ENCODE data around the gene WIZ.
A peak's percentile ranks its signal among the peaks of the same experiment; 100 is the strongest.
"Not testable (repeated sequence)": the region's sequence is repeated elsewhere in the genome, so short reads cannot be mapped to it uniquely, and the experiment has no call there.

Gene WIZ

GRCh38 chr19:15449620-15450527 lies at the start of gene WIZ:
WIZ (minus strand) TSS chr19:15449956; CDS start chr19:15448307, 1,649 bp downstream.
- peak; percentile 47 for DNase-seq

- no peak for DNase-seq
These were observed 49.2 kb upstream of the WIZ start for GRCh38 chr19:15498910-15499309.

- no peak for DNase-seq
These were observed 48.6 kb upstream of the WIZ start for GRCh38 chr19:15498156-15498858.

GRCh38 chr19:15495151-15495550 lies 45.4 kb upstream of the WIZ start:
- no peak for DNase-seq

GRCh38 chr19:15488489-15489226 lies 38.9 kb upstream of the WIZ start:
- no peak for DNase-seq

- no peak for DNase-seq
These were observed 37.3 kb upstream of the WIZ start for GRCh38 chr19:15487038-15487437.

GRCh38 chr19:15485768-15486167 lies 36.0 kb upstream of the WIZ start:
- not testable (repeated sequence) for DNase-seq

GRCh38 chr19:15480996-15481395 lies 31.2 kb upstream of the WIZ start:
- DNase-seq = not testable (repeated sequence)

- DNase-seq = no peak
These were observed 29.9 kb upstream of the WIZ start, which contains the start of gene PGLYRP2 for GRCh38 chr19:15479391-15480345. PGLYRP2 (minus strand) TSS chr19:15479501; CDS start chr19:15479371, 130 bp downstream.

GRCh38 chr19:15476325-15476724 lies 26.6 kb upstream of the WIZ start:
- no peak for DNase-seq

GRCh38 chr19:15475611-15476010 lies 25.9 kb upstream of the WIZ start:
- no peak for DNase-seq

- no peak for DNase-seq
These were observed 25.4 kb upstream of the WIZ start for GRCh38 chr19:15475169-15475568.

- DNase-seq = not testable (repeated sequence)
These were observed 24.1 kb upstream of the WIZ start for GRCh38 chr19:15473821-15474220.

GRCh38 chr19:15471639-15472101 lies 21.9 kb upstream of the WIZ start:
- no peak for DNase-seq

GRCh38 chr19:15469513-15470297 lies 19.9 kb upstream of the WIZ start:
- DNase-seq = no peak

GRCh38 chr19:15468675-15469512 lies 19.1 kb upstream of the WIZ start:
- no peak for DNase-seq

GRCh38 chr19:15467734-15468214 lies 18.0 kb upstream of the WIZ start:
- DNase-seq = no peak

- no peak for DNase-seq
These were observed 17.3 kb upstream of the WIZ start for GRCh38 chr19:15466851-15467733.
